ENCODE data around the gene MFN1. TPM values are rescaled to one million over a fixed set of nuclear protein-coding genes. Genes with fewer than 3 reads are reported as not detected.

Gene MFN1
- total and polyA plus RNA-seq, 7 donors = 14.6 to 42.9 (median 34.5) TPM

DNA sequence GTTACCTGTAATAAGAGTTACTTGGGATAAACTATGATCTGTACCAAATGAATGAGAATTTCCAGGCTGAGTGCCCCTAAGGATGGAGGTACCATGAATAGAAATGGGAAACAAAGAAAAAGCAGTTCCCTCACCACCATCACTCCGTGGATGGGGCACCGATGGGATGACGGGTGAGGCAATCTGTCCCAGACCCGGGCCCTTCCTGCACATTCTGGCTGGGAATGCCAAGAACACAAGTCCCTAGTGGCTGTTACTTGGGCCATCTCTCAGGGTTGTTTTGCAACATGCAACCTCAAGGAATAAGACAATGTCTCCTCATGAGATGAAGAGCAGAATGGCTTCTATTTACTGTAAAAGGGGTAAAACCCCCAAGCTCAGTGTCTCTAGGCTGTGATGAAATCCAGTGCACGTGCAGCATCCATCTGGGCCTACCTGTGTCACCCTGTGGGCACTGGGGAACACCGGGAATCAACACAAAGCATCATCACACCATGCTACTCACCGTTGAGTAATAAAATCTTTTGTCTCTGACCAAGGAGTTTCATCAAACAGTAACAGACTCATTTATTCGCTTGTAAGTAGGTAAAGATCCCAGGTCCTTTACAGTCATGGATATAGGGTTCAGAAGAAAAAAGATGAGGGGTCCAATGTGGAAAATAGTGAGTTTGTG is 81.5 kb downstream of the MFN1 start:
- TF ChIP-seq, protein P1, sequence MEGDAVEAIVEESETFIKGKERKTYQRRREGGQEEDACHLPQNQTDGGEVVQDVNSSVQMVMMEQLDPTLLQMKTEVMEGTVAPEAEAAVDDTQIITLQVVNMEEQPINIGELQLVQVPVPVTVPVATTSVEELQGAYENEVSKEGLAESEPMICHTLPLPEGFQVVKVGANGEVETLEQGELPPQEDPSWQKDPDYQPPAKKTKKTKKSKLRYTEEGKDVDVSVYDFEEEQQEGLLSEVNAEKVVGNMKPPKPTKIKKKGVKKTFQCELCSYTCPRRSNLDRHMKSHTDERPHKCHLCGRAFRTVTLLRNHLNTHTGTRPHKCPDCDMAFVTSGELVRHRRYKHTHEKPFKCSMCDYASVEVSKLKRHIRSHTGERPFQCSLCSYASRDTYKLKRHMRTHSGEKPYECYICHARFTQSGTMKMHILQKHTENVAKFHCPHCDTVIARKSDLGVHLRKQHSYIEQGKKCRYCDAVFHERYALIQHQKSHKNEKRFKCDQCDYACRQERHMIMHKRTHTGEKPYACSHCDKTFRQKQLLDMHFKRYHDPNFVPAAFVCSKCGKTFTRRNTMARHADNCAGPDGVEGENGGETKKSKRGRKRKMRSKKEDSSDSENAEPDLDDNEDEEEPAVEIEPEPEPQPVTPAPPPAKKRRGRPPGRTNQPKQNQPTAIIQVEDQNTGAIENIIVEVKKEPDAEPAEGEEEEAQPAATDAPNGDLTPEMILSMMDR (IDR thresholded peaks at IDR 0.05) = no peak

DNA sequence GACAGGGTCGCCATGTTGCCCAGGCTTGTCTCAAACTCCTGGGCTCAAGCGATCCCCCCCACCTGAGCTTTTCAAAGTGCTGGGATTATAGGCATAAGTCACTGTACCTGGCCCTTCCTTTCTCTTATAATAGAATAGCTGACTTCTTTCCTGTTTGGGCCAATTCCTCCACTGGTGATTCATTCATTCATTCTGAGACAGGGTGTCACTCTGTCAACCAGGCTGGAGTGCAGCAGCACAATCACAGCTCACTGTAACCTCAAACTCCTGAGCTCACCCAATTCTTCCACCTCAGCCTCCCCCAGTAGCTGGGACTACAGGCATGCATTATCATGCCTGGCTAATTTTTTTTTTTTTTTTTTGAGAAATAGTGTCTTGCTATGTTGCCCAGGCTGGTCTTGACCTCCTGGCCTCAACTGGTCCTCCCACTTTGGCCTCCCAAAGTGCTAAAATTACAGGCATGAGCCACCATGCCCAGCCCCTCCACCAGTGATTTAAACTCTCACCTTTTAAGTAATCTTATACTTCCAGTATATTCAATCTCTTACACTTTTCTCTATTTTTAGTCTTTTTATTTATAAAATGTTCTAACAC is 82.9 kb downstream of the MFN1 start:
- Histone ChIP-seq H3K4me1 (peaks cover 4% of the 10 kb centered on the region), H3K27me3 (ENCODE audit: insufficient read depth in 3 of 3, low read length in 2 of 3) (no peaks in the 10 kb centered on the region), H3K9me3 (no peaks in the 10 kb centered on the region), H3K27ac (no peak overlapping the region), H3K4me3 (no peak overlapping the region), H3K36me3 (ENCODE audit: insufficient read depth in 1 of 2, low read depth in 1 of 2) (peaks cover 0 to 1% of the 10 kb centered on the region in 2 donors)
- DNase-seq (no peak), ATAC-seq (no peak)
- TF ChIP-seq, protein P1 (IDR thresholded peaks at IDR 0.05) = no peak
- WGBS, 3 donors = 98 to 100% (median 100%) methylated on average over 2 of the region's 2 CpGs
- intact Hi-C loops (cut with DNase I) = no loop called here

More for the DNA sequence above, 81.5 kb downstream of the MFN1 start:
- Histone ChIP-seq H3K27me3 (ENCODE audit: insufficient read depth in 3 of 3, low read length in 2 of 3) (no peaks in the 10 kb centered on the region), H3K36me3 (ENCODE audit: insufficient read depth in 1 of 2, low read depth in 1 of 2) (peaks cover 0 to 11% of the 10 kb centered on the region in 2 donors), H3K9me3 (no peaks in the 10 kb centered on the region), H3K4me3 (no peak overlapping the region), H3K4me1 (peaks cover 4% of the 10 kb centered on the region), H3K27ac (no peak overlapping the region)
- intact Hi-C loops (cut with DNase I) = loop anchor here in 1 of 2 donors (10.0 kb wide), 1 partner anchor 126 kb away; no protein-coding TSS in a partner anchor
- DNase-seq (peak in 1 of 2 donors; percentile 25), ATAC-seq (peak in 1 of 4 donors; percentile 27)
- WGBS, 3 donors = 86 to 90% (median 88%) methylated on average over 8 of the region's 8 CpGs

DNA sequence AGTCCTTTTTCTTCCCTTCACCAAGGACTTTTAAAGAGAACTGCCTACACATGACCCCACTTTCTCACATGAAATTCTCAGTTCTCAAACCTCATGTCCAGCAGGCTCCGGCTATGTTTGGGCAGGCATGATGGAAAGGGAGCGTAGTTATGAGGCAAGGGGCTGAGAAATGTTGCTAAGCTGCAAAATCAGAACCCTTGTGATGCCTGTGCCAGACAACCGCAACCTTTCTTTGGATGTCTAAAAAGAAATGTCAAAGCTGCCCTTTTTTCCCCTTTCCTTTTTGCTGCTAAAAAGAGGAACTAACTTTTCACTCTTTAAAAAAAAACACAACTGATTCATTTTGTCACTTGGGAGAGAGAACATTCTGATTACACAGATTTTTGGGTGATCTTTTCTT is 84.5 kb downstream of the MFN1 start:
- H3K36me3 ChIP-seq (ENCODE audit: insufficient read depth in 1 of 2, low read depth in 1 of 2) = no peaks in the 10 kb centered on the region
- no peak overlapping the region for H3K27ac ChIP-seq
- H3K4me3 ChIP-seq = no peak overlapping the region
- no peaks in the 10 kb centered on the region for H3K9me3 ChIP-seq
- WGBS, 3 donors = 67 to 80% (median 76%) methylated on average over 3 of the region's 3 CpGs
- no peak for ATAC-seq
- DNase-seq = no peak
- no peaks in the 10 kb centered on the region for H3K27me3 ChIP-seq (ENCODE audit: insufficient read depth in 3 of 3, low read length in 2 of 3)
- TF ChIP-seq, protein P1 (IDR thresholded peaks at IDR 0.05) = no peak
- H3K4me1 ChIP-seq = peaks cover 4% of the 10 kb centered on the region
- intact Hi-C loops (cut with DNase I) = no loop called here

DNA sequence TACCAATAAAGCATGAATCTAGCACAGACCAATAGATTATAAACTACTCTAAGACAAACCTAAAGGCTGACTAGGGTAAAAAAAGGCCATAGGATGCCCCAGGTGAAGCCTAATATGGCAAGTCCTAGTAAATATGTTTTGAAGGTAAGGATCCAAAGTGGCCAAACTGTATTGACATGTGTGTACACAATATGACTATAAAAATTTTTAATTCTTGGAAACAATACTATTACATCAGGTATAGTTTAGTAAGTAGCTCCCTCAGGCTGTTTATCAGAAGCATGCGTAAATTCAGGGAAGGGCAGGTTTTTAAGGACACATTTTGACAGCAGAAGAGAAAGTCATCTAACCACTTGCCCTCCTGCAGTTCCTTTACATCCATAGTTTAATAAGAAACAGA is 84.9 kb downstream of the MFN1 start:
- 84 to 89% (median 88%) methylated on average over 1 of the region's 1 CpG for WGBS, 3 donors
- no peak for ATAC-seq
- no peaks in the 10 kb centered on the region for H3K27me3 ChIP-seq (ENCODE audit: insufficient read depth in 3 of 3, low read length in 2 of 3)
- intact Hi-C loops (cut with DNase I) = no loop called here
- H3K36me3 ChIP-seq (ENCODE audit: insufficient read depth in 1 of 2, low read depth in 1 of 2) = no peaks in the 10 kb centered on the region
- peaks cover 4% of the 10 kb centered on the region for H3K4me1 ChIP-seq
- H3K27ac ChIP-seq = no peak overlapping the region
- DNase-seq = no peak
- TF ChIP-seq, protein P1 (IDR thresholded peaks at IDR 0.05) = no peak
- H3K9me3 ChIP-seq = no peaks in the 10 kb centered on the region
- H3K4me3 ChIP-seq = no peak overlapping the region
